NK-92 (cell line): ENCODE data around the gene SPTBN4.
A peak's percentile ranks its signal among the peaks of the same experiment; 100 is the strongest.
"Not testable (repeated sequence)": the region's sequence is repeated elsewhere in the genome, so short reads cannot be mapped to it uniquely, and the experiment has no call there.

Experiments used
- DNase-seq: peaks from one replicate; lab custom pipeline; 2025; ENCODE audit not compliant: unreplicated experiment; lab: John Stamatoyannopoulos, UW

Gene SPTBN4

DNA sequence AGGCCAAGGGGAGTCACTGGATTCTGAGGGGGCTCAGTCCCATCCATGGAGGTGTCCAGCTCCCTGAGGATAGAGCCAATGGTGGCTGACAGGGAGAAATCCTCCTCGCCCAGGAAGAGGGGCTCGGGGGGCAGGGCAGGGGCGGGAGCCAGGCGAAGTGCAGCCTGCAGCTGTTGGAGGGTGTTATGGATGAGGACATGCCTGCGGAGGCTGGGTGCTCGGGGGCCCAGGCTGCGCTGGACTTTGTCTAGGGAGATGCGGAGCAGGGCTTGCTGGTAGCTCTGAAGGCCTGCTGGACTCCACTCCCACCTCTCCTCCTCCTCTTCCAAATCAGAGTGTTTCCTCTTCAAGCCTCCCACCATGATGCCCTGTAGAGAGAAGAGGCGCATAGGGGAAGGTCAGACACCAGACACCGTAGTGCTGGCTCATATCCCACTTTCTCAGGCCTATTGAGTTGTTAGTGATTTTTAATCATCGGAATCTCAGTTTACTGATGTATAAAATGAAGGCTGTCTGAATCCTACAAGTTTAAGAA is 25.0 kb upstream of the SPTBN4 start:
- DNase-seq = no peak

- no peak for DNase-seq
Measured at GRCh38 chr19:40442328-40443130, 24.3 kb upstream of the SPTBN4 start.

DNA sequence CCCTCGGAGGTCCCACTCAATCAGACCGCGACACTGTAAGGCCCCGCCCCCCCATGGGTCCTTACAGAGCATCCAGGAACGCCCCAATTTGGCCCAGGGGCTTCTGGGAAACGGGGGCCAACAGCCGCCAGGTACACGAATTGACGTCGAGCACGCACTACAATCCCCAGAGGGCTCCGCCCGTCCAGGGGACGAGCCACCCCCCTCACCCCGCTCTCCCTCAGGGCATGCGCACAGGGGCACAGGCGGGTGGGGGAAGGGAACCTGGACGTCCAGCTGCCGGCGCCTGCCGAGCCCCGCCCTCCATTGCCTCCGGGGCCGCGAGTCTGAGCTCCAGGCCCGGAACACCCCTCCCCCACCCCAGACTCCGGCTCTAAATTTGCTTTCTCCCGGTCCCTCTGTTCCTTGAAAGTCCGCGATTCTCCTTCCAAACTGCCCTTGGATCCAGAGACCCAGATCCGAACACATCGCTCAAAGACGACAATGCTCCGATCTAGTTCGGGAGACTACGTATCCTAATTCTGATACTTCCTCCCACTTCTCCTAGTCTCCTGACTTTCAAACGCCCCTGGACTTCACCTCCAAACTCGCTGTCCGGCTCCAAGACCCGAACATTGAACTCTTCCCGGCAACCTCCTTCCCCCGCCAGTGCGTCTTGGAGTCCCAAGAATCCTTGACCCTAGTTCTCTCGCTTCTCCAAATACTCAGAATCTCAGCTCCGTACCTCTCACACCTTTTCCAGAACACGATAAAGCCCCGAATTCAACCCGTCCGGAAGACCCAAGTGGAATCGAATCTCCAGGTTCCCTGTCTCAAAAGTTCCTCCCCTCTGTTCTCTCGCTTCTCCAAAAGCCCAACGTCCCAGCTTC is 23.4 kb upstream of the SPTBN4 start:
- DNase-seq = peak; percentile 94

DNA sequence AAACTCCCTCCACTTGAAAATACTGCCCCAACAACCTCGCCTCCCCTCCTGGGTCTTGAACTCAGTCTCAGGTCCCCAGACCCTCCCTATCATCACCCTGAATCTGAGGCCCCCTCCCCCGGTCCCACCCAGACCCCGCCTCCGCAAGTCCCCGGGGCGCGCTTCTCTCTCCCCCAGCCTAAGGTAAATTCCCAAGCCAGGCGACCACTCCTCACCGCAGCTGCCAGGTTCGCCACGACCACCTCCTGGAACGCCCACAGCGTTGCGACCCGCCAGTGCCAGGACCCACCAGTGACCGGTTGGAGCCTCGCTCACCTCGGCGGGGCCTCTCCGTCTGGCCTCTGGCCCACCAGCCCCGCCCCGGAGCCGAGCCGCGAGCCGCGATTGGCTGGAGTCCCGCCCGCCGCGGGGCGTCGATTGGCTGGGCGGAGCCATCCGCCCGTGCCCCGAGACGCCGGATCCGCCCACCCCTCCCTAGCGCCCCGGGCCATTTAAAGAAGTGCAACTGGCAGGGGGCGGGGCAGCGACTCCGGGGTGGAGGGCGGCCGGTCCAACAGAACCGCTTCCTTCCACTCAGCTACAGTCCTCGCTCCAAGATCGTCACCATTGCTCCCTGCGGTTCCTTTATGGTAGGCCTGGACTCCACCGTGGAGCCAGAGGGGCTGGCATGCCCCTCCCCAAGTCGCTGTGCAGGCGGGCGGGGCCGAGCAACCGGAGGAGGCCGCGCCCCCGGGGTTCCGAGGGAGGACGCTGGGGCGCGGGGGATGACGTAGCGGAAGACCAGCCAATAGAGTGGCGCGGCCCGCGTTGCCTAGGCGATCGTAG is 22.6 kb upstream of the SPTBN4 start, which contains the start of gene SERTAD3:
TSS of gene SERTAD3 (minus strand) at position 336 of the 825 bp plus-strand sequence. CDS start 2,255 bp downstream, outside the sequence.
- peak; percentile 81 for DNase-seq

DNA sequence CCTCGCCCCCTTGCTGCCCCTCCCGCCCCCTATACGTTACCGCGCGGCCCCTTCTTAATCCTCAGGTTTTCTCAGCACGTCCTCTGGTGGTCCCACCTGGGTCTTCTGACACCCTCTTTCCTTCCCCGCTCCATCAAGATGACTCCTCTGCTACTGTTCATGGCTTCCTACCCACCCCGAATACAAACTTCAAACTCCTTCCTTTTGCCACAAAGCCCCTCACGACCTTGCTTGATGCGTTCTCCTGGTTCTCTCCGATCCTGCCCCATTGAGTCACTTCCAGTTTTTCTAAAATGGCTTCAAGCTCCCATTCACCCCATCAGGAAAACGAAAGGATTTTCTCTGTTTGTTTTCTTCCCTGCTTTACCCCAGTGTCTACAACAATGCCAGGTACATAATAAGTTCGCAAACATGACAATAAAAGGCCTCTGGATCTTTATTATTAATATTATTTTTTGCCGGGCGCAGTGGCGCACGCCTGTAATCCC is 21.9 kb upstream of the SPTBN4 start:
- DNase-seq = no peak

- no peak for DNase-seq
Measured at GRCh38 chr19:40445780-40446262, 21.0 kb upstream of the SPTBN4 start.

DNA sequence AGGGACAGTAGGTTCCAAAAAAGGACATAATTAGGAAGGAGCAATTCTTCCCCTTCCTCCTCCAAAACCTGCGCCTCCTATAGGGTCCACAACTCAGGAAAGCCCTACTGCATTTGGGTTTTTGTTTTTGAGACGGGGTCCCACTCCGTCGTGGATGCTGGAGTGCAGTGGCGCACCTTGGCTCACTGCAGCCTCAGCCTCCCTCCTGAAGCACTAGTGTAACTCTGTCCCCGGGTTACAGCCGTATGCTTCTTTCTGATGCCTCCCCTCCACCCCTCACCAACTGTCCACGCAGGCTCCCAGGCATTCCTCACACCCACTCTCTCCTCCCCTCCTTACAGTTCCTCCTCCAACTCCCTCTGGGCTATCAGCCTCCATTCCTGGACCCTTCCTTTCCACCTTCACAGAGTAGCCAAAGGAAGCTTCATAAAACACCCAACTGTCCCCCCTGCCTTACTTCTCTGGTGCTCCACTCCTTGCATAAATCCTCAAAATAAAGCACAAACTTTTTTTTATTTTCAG is 20.5 kb upstream of the SPTBN4 start:
- no peak for DNase-seq

DNA sequence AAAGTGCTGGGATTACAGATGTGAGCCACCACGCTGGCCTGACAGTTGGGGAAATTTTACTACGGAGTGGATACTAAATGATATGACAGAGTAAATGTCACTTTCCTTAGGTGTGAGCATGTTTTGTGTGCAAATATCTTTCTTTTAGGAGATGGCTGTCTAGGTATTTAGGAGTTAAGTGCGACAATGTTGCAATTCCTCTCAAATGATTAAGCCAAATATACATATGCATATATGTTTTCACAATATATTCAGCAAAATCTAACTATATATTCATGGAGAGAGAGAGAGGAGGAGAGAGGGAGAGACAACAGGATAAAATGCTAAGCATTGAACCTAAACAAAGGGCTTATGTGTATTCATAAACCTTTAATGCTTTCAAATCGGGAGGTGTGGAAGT is 17.3 kb upstream of the SPTBN4 start:
- no peak for DNase-seq

DNA sequence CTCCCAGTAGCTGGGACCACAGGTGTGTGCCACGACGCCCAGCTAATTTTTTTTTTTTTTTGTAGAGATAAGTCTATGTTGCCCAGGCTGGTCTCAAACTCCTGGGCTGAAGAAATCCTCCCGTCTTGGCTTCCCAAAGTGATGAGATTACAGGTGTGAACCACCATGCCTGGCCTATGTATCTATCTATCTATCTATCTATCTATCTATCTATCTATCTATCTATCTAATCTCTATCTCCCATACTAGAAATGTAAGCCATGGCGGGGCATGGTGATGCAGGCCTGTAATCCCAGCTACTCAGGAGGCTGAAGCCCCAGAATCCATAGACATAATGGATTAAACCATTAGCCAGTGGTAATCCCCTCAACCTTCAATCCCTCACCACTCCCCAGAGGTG is 16.1 kb upstream of the SPTBN4 start:
- DNase-seq = no peak

GRCh38 chr19:40452016-40452415 is 14.8 kb upstream of the SPTBN4 start:
- DNase-seq = no peak

GRCh38 chr19:40453151-40453735 is 13.6 kb upstream of the SPTBN4 start:
- DNase-seq = no peak

DNA sequence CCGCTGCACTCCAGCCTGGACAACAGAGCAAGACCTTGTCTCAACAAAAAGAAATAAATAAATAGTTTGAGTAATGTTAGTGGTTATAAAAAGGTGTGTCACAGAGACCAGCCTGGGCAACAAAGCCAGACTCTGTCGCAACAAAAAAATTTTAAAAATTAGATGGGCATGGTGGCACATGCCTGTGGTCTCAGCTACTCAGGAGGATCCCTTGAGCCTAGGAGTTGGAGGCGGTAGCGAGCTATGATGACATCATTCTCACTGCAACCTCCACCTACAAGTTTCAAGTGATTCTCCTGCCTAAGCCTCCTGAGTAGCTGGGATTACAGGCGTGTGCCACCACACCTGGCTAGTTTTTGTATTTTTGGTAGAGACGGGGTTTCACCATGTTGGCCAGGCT is 12.9 kb upstream of the SPTBN4 start:
- not testable (repeated sequence) for DNase-seq

- no peak for DNase-seq
Measured at GRCh38 chr19:40457048-40457447, 9.8 kb upstream of the SPTBN4 start.

- no peak for DNase-seq
Measured at GRCh38 chr19:40457953-40458596, 8.7 kb upstream of the SPTBN4 start.

DNA sequence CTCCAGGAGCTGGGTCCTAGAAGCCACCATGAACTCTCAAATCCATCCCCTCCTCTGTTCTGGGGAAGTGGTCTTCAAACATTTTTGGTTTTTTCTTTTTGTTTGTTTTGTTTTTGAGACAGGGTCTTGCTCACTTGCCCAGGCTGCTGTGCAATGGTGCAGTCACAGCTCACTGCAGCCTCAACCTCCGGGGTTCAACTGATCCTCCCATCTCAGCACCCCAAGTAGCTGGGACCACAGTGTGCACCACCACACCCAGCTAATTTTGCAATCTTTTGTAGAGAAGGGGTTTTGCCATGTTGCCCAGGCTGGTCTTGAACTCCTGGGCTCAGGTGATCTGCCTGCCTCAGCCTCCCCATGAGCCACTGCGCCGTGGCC is 8.2 kb upstream of the SPTBN4 start:
- no peak for DNase-seq

DNA sequence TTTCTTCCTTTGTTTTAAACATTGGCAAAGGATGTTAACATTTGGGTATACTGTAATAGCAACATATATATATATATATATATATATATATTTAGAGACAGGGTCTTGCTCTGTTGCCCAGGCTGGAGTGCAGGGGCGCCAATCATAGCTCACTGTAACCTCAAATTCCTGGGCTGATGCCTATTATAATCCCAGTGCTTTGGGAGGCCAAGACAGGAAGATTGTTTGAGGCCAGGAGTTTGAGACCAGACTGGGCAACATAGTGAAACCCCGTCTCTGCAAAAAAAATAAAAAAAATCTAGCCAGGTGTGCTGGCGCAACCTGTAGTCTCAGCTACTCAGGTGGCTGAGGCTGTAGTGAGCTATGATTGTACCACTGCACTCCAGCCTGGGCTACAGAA is 6.6 kb upstream of the SPTBN4 start:
- no peak for DNase-seq

- no peak for DNase-seq
Measured at GRCh38 chr19:40461669-40462221, 5.1 kb upstream of the SPTBN4 start.

- not testable (repeated sequence) for DNase-seq
Measured at GRCh38 chr19:40463587-40464037, 3.2 kb upstream of the SPTBN4 start.
